IMR-90 (cell line): ENCODE results near the gene HS6ST3. TPM values are rescaled to one million over a fixed set of nuclear protein-coding genes. Genes with fewer than 3 reads are reported as not detected.

Experiments
- ATAC-seq: fragments of 200-7000 bp; cut with Tn5 transposase; 2 replicates; pipeline ENCODE4 v1.9.1; 2020; ENCODE audit warnings: low read depth, mild to moderate bottlenecking, moderate library complexity
- BruUV-seq: library from RNA; stranded (reverse); fragments of 400-500 nt; replicated peaks from 2 replicates; lab custom pipeline; 2021; lab: Mats Ljungman, UMichigan
- CTCF ChIA-PET: fragments of 300-600 bp; formaldehyde crosslinking; extraction: SDS; loops from one replicate; lab custom pipeline; 2021; ENCODE audit warnings: antibody characterized with exemption; lab: Yijun Ruan, JAX
- POLR2A ChIA-PET: fragments of 300-600 bp; sonication (Branson Sonifier 250); formaldehyde crosslinking; loops from one replicate; lab custom pipeline; 2022; ENCODE audit warnings: antibody characterized with exemption; ENCODE audit not compliant: unreplicated experiment; lab: Charles Lee
- DNase-seq: peaks from one replicate; pipeline ENCODE4 v3.0.0; 2013
- H2AFZ ChIP-seq: replicated peaks from 2 replicates; pipeline ENCODE3; 2013; ENCODE audit warnings: low read length, mild to moderate bottlenecking; ENCODE audit not compliant: poor library complexity
- H2AK5ac ChIP-seq: 2 replicates; pipeline ENCODE4 v1.6.1; 2013; ENCODE audit warnings: low read depth, low read length, inconsistent platforms
- H2AK9ac ChIP-seq: replicated peaks from 2 replicates; pipeline ENCODE3; 2013; ENCODE audit warnings: mild to moderate bottlenecking, low read depth, low read length, moderate library complexity; ENCODE audit not compliant: poor library complexity
- H2BK120ac ChIP-seq: 2 replicates; pipeline ENCODE4 v1.6.1; 2013; ENCODE audit warnings: low read depth, low read length, inconsistent platforms
- H2BK15ac ChIP-seq: 3 replicates; pipeline ENCODE4 v1.6.1; 2013; ENCODE audit warnings: low read depth, low read length, inconsistent platforms
- H2BK20ac ChIP-seq: 2 replicates; pipeline ENCODE4 v1.6.1; 2013; ENCODE audit warnings: low read depth, mild to moderate bottlenecking, inconsistent platforms, low read length, moderate library complexity
- H2BK5ac ChIP-seq: 2 replicates; pipeline ENCODE4 v1.6.1; 2013; ENCODE audit warnings: mild to moderate bottlenecking, low read depth, low read length, inconsistent platforms; ENCODE audit not compliant: poor library complexity, severe bottlenecking
- H3K14ac ChIP-seq: replicated peaks from 2 replicates; pipeline ENCODE4 v1.6.1; 2013; ENCODE audit warnings: low read depth, low read length, inconsistent platforms
- H3K18ac ChIP-seq: 2 replicates; pipeline ENCODE4 v1.6.1; 2013; ENCODE audit warnings: low read depth, low read length, control low read depth
- H3K23ac ChIP-seq: 2 replicates; pipeline ENCODE4 v1.6.1; 2013; ENCODE audit warnings: low read depth, low read length, inconsistent platforms
- H3K27ac ChIP-seq: 2 replicates; pipeline ENCODE4 v1.5.1; 2013; ENCODE audit warnings: mild to moderate bottlenecking, control low read depth, low read length; ENCODE audit not compliant: insufficient read depth
- H3K27me3 ChIP-seq: 2 replicates; pipeline ENCODE4 v1.6.1; 2013; ENCODE audit warnings: low read length; ENCODE audit not compliant: control insufficient read depth, insufficient read depth
- H3K36me3 ChIP-seq: 2 replicates; pipeline ENCODE4 v1.6.1; 2013; ENCODE audit warnings: low read length, mixed read lengths; ENCODE audit not compliant: control insufficient read depth, insufficient read depth
- H3K4ac ChIP-seq: 2 replicates; pipeline ENCODE4 v1.6.1; 2013; ENCODE audit warnings: low read depth, low read length, inconsistent platforms
- H3K4me1 ChIP-seq: 2 replicates; pipeline ENCODE4 v1.6.1; 2013; ENCODE audit warnings: low read length, mixed read lengths; ENCODE audit not compliant: control insufficient read depth, insufficient read depth
- H3K4me2 ChIP-seq: 2 replicates; pipeline ENCODE4 v1.6.1; 2013; ENCODE audit warnings: low read depth, mild to moderate bottlenecking, control low read depth, low read length, moderate library complexity
- H3K4me3 ChIP-seq: 2 replicates; pipeline ENCODE4 v1.5.1; 2013; ENCODE audit warnings: low read depth, mild to moderate bottlenecking, control low read depth, low read length, moderate library complexity; ENCODE audit not compliant: insufficient read depth
- H3K56ac ChIP-seq: 2 replicates; pipeline ENCODE4 v1.6.1; 2013; ENCODE audit warnings: low read length, inconsistent platforms; ENCODE audit not compliant: insufficient read depth; ENCODE audit errors: extremely low read depth
- H3K79me1 ChIP-seq, 2 experiments: 2 replicates each; pipeline ENCODE4 v1.6.1; 2013; ENCODE audit warnings: low read length in 2 of 2, inconsistent platforms in 1 of 2, low read depth in 1 of 2
- H3K9ac ChIP-seq: 2 replicates; pipeline ENCODE4 v1.6.1; 2013; ENCODE audit warnings: low read depth, low read length, control low read depth
- H3K9me1 ChIP-seq: 2 replicates; pipeline ENCODE4 v1.6.1; 2013; ENCODE audit warnings: low read length, inconsistent platforms; ENCODE audit not compliant: insufficient read depth
- H3K9me3 ChIP-seq: 2 replicates; pipeline ENCODE4 v1.6.1; 2013; ENCODE audit warnings: low read length; ENCODE audit not compliant: control insufficient read depth, insufficient read depth
- H4K20me1 ChIP-seq: 2 replicates; pipeline ENCODE4 v1.6.1; 2013; ENCODE audit warnings: low read length, inconsistent platforms; ENCODE audit not compliant: insufficient read depth
- H4K5ac ChIP-seq: 2 replicates; pipeline ENCODE4 v1.6.1; 2013; ENCODE audit warnings: mild to moderate bottlenecking, low read depth, low read length, control low read depth
- H4K8ac ChIP-seq, 2 experiments: 2 replicates each; pipeline ENCODE4 v1.6.1; 2013; ENCODE audit warnings: low read depth in 2 of 2, low read length in 2 of 2, control low read depth in 1 of 2, inconsistent platforms in 1 of 2
- H4K91ac ChIP-seq: 2 replicates; pipeline ENCODE4 v1.6.1; 2013; ENCODE audit warnings: low read depth, low read length, inconsistent platforms; ENCODE audit not compliant: insufficient read depth
- MXI1 ChIP-seq: IDR thresholded peaks from 2 replicates; pipeline ENCODE4 v1.6.1; 2012; ENCODE audit warnings: low read depth, mild to moderate bottlenecking, low read length, moderate library complexity, borderline replicate concordance
- RCOR1 ChIP-seq: IDR thresholded peaks from 2 replicates; pipeline ENCODE4 v1.6.1; 2012; ENCODE audit warnings: mild to moderate bottlenecking, low read length, improper control_type of control experiment; ENCODE audit not compliant: insufficient replicate concordance
- SMC3 ChIP-seq: fragments of 150-350 bp; IDR thresholded peaks from 2 replicates; pipeline ENCODE4 v1.6.1; 2016; ENCODE audit warnings: low read depth, mild to moderate bottlenecking, antibody characterized with exemption, low read length, moderate library complexity
- WGBS, 2 experiments: methylation state at CpG; one replicate each; pipeline versions ENCODE4 v1.1.5 to v1.1.7; 2013; ENCODE audit warnings: missing lambda C conversion rate in 2 of 2; ENCODE audit not compliant: insufficient read length in 1 of 2; ENCODE audit errors: extremely low coverage in 2 of 2; 5-methylcytosine and 5-hydroxymethylcytosine counted together
- dilution Hi-C: fragments of 300-500 bp; cut with HindIII; formaldehyde crosslinking; loops from one replicate; pipeline ENCODE4 v1.14.3; 2018; ENCODE audit warnings: low sequenced_read_pairs; ENCODE audit not compliant: unreplicated experiment
- in situ Hi-C: fragments of 300-500 bp; cut with MboI; formaldehyde crosslinking; loops from 3 replicates; pipeline ENCODE4 v1.14.3; 2019; ENCODE audit warnings: low sequenced_read_pairs, inconsistent platforms, mixed read lengths
- intact Hi-C: fragments of 100-400 bp; cut with micrococcal nuclease; formaldehyde crosslinking; loops from 2 replicates; pipeline ENCODE4 v1.10.0; 2022
- polyA plus RNA-seq, 3 experiments: library from polyadenylated mRNA; depleted of rRNA; stranded (reverse); fragments of >200 nt; gene quantifications; 2 replicates each; pipeline ENCODE4 v1.2.3, GENCODE V29; 2012; ENCODE audit warnings: low replicate concordance in 1 of 3
- total RNA-seq: library from RNA; depleted of rRNA; stranded (reverse); fragments of >200 nt; gene quantifications from 2 replicates; pipeline ENCODE4 v1.2.3, GENCODE V29; 2012

Gene HS6ST3
- total and polyA plus RNA-seq, 2 of the 4 experiments (the other 2 are of a cell fraction) = not detected

DNA sequence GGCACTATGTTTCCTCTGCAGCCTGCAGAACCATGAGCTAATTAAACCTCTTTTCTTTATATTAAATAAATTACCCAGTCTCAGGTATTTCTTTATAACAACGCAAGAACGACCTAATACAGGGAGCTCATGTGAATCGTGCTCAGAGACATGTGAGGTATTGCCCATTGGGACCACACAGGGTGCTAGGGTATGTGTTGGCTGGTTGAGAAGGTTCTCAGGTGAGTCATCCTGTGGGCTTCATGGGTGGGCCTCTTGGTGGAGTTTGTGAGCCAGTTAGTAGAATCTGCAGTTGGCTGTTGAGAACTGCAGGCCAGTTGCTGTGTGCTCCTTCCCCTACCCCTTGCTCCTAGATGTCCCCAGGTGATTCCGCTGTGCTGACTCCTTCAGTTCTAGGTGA lies 163.0 kb downstream of the HS6ST3 start:
- no peaks in the 10 kb centered on the region for H3K27me3 ChIP-seq
- in situ Hi-C loops (no loop called here), intact Hi-C loops (no loop called here), dilution Hi-C loops (no loop called here)
- H3K4me1 ChIP-seq = no peaks in the 10 kb centered on the region
- no peak overlapping the region for H2BK5ac ChIP-seq
- no peaks in the 10 kb centered on the region for H3K9me1 ChIP-seq
- POLR2A ChIA-PET = no interaction called here
- H2AFZ ChIP-seq = no peak overlapping the region
- no peaks in the 10 kb centered on the region for H4K20me1 ChIP-seq
- no peak overlapping the region for H2BK15ac ChIP-seq
- H2AK5ac ChIP-seq = no peak overlapping the region
- TF ChIP-seq RCOR1 = no peak
- TF ChIP-seq SMC3 = no peak
- no peak for TF ChIP-seq MXI1
- DNase-seq (no peak), ATAC-seq (no peak)
- H3K36me3 ChIP-seq = no peaks in the 10 kb centered on the region
- no peak overlapping the region for H3K4me2 ChIP-seq
- no CpG with 5 or more reads among the region's 4 CpGs for WGBS, 2 experiments
- H4K5ac ChIP-seq = no peak overlapping the region
- H3K18ac ChIP-seq = no peak overlapping the region
- peaks cover 11% of the 10 kb centered on the region; the same call in 1 of the 2 replicates for H3K9me3 ChIP-seq
- no peak overlapping the region for H2BK120ac ChIP-seq
- no peak overlapping the region for H2BK20ac ChIP-seq
- no peak overlapping the region for H3K14ac ChIP-seq
- BruUV-seq = no TSS peak
- CTCF ChIA-PET = no interaction called here
- no peak overlapping the region for H3K56ac ChIP-seq
- no peak overlapping the region for H3K4me3 ChIP-seq
- no peak overlapping the region for H3K9ac ChIP-seq
- no peak overlapping the region for H4K91ac ChIP-seq
- H3K79me1 ChIP-seq = no peaks in the 10 kb centered on the region
- H4K8ac ChIP-seq = no peak overlapping the region
- H3K4ac ChIP-seq = no peak overlapping the region
- H2AK9ac ChIP-seq = no peak overlapping the region
- H3K27ac ChIP-seq = no peak overlapping the region
- no peak overlapping the region for H3K23ac ChIP-seq
